Measurements from ENCODE around the gene TPX2. TPM values are rescaled to one million over a fixed set of nuclear protein-coding genes. Genes with fewer than 3 reads are reported as not detected.
"Not testable (repeated sequence)": the region's sequence is repeated elsewhere in the genome, so short reads cannot be mapped to it uniquely, and the experiment has no call there.

TPX2 gene
- total RNA-seq, 5 donors from 2014 or later (not counting 1 experiment from before 2014, with no cell fraction given), result 0.99 to 3.0 (median 1.4) TPM

DNA sequence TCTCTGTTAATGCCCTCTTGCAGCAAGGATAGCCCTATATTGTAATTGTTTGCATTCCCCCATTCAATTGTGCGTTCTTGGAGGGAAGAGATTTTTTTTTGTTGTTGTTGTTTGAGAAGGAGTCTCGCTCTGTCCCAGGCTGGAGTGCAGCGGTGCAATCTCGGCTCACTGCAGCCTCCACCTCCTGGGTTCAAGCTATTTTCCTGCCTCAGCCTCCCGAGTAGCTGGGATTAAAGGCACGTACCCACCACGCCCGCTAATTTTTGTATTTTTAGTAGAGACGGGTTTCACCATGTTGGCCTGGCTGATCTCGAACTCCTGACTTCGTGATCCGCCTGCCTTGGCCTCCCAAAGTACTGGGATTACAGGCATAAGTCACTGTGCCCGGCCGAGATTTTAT lies 7.9 kb downstream of the TPX2 start:
- H3K4me3 Mint-ChIP-seq; H3K27ac Mint-ChIP-seq; H3K27me3 ChIP-seq (replicated peaks in 1 of 2; ENCODE audit: control insufficient read depth in 2 of 2, extremely low read depth in 1 of 2, insufficient read depth in 2 of 2, low read length in 1 of 2); H3K27ac ChIP-seq (ENCODE audit: low read length); ATAC-seq (replicated peaks in 1 of 4); H3K4me3 ChIP-seq (ENCODE audit: control insufficient read depth in 1 of 2, extremely low read depth in 1 of 2, low read length in 1 of 2); H3K27me3 Mint-ChIP-seq; H3K4me1 ChIP-seq (ENCODE audit: control insufficient read depth in 1 of 2, extremely low read depth in 1 of 2, insufficient read depth in 2 of 2, low read length in 2 of 2); H3K9me3 Mint-ChIP-seq; DNase-seq; H3K36me3 ChIP-seq (ENCODE audit: control insufficient read depth in 2 of 2, extremely low read depth in 1 of 2, insufficient read depth in 1 of 2, low read length in 1 of 2); CTCF ChIA-PET; H3K36me3 Mint-ChIP-seq; H3K9me3 ChIP-seq: not testable (repeated sequence)
- H3K4me1 Mint-ChIP-seq, result peaks cover 0 to 15% (median 3%) of the 10 kb centered on the region in 3 donors
- POLR2A ChIA-PET, result interaction anchor here in 1 of 2 donors (0.5 kb wide), 1 partner anchor 658 kb away, joined by 3 read pairs; no protein-coding TSS in a partner anchor
- 98% methylated on average over 10 of the region's 14 CpGs for WGBS (ENCODE audit: insufficient coverage)

DNA sequence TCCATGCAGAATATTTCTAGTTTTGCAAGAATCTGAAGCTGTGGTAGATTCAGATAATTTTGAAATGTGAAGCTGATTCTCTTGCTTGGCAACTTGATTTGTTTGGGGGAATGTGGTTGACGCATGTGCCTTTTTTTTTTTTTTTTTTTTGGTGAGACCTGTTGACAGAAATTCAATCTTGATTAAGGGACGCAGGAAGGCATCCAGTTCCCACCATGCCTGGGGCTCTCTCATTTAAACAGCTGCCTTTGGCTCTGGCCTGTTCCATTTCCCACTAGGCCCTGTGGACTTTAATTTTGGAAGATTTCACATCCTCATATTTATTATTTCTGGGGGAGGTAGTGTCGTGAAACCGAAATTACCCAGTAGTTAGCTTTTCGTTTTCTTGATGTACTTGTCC lies 8.6 kb downstream of the TPX2 start:
- Mint-ChIP-seq H3K4me1 (peaks cover 0 to 15% (median 3%) of the 10 kb centered on the region in 3 donors), H3K9me3 (no peaks in the 10 kb centered on the region), H3K36me3 (no peaks in the 10 kb centered on the region), H3K4me3 (no peak overlapping the region), H3K27me3 (no peaks in the 10 kb centered on the region), H3K27ac (no peak overlapping the region)
- no peaks in the 10 kb centered on the region for H3K36me3 ChIP-seq (ENCODE audit: control insufficient read depth in 2 of 2, extremely low read depth in 1 of 2, insufficient read depth in 1 of 2, low read length in 1 of 2)
- ATAC-seq (replicated peaks in 1 of 4), result no peak
- WGBS (ENCODE audit: insufficient coverage), result no CpG with 5 or more reads among the region's 5 CpGs
- no peaks in the 10 kb centered on the region for H3K9me3 ChIP-seq
- CTCF ChIA-PET, result interaction anchor here in 1 of 2 donors (0.6 kb wide), 1 partner anchor 124 kb away, joined by 3 read pairs; no protein-coding TSS in a partner anchor
- H3K4me1 ChIP-seq (ENCODE audit: control insufficient read depth in 1 of 2, extremely low read depth in 1 of 2, insufficient read depth in 2 of 2, low read length in 2 of 2), result no peaks in the 10 kb centered on the region
- POLR2A ChIA-PET, result interaction anchor here in 1 of 2 donors (0.5 kb wide), 1 partner anchor 658 kb away, joined by 3 read pairs; no protein-coding TSS in a partner anchor
- no peaks in the 10 kb centered on the region for H3K27me3 ChIP-seq (replicated peaks in 1 of 2; ENCODE audit: control insufficient read depth in 2 of 2, extremely low read depth in 1 of 2, insufficient read depth in 2 of 2, low read length in 1 of 2)
- no peak overlapping the region for H3K27ac ChIP-seq (ENCODE audit: low read length)
- no peak overlapping the region for H3K4me3 ChIP-seq (ENCODE audit: control insufficient read depth in 1 of 2, extremely low read depth in 1 of 2, low read length in 1 of 2)
- no peak for DNase-seq

DNA sequence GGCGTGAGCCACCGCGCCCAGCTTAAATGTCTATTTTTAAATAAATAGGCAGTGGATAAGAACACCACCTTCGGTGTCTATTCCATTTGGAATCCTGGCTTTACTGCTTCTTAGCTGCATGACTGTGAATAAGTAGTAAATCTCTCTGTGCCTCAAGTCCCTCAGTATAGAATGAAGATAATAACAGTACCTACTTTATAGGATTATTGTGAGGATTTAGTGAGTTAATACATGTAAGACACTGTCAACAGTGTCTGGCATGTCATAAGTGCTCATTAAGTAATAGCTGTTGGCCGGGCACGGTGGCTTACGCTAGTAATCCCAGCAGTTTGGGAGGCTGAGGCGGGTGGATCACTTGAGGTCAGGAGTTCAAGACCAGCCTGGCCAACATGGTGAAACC lies 10.1 kb downstream of the TPX2 start:
- DNase-seq (no peak), ATAC-seq (replicated peaks in 1 of 4) (no peak)
- Histone ChIP-seq H3K9me3 (no peaks in the 10 kb centered on the region), H3K36me3 (ENCODE audit: control insufficient read depth in 2 of 2, extremely low read depth in 1 of 2, insufficient read depth in 1 of 2, low read length in 1 of 2) (no peaks in the 10 kb centered on the region), H3K4me3 (ENCODE audit: control insufficient read depth in 1 of 2, extremely low read depth in 1 of 2, low read length in 1 of 2) (no peak overlapping the region), H3K4me1 (ENCODE audit: control insufficient read depth in 1 of 2, extremely low read depth in 1 of 2, insufficient read depth in 2 of 2, low read length in 2 of 2) (no peaks in the 10 kb centered on the region), H3K27ac (ENCODE audit: low read length) (no peak overlapping the region), H3K27me3 (replicated peaks in 1 of 2; ENCODE audit: control insufficient read depth in 2 of 2, extremely low read depth in 1 of 2, insufficient read depth in 2 of 2, low read length in 1 of 2) (no peaks in the 10 kb centered on the region)
- Mint-ChIP-seq H3K27me3 (no peaks in the 10 kb centered on the region), H3K9me3 (no peaks in the 10 kb centered on the region), H3K36me3 (no peaks in the 10 kb centered on the region), H3K27ac (no peak overlapping the region), H3K4me1 (peaks cover 0 to 15% (median 3%) of the 10 kb centered on the region in 3 donors), H3K4me3 (no peak overlapping the region)
- 95% methylated on average over 3 of the region's 8 CpGs for WGBS (ENCODE audit: insufficient coverage)
- ChIA-PET POLR2A (no interaction called here), CTCF (no interaction called here)

DNA sequence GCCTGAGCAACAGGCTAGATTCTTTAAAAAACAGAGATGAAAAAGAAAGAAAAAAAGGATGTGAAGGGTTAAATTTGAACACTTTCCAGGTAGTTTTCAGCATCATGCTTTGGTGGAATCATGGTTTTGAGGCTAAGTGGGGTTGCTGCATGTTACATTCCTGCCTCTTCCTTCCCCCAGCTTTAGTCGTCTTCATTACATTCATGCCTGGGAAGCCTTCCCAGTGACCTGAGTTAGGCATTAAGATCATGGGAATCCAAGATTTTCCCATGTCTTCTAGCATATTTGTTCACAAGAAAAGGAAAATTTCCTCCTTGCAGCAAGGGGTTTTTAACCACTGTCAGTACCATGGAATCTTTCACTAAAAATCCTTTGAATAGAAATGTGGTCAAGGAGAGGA lies 12.0 kb downstream of the TPX2 start:
- DNase-seq, result no peak
- Histone ChIP-seq H3K4me1 (ENCODE audit: control insufficient read depth in 1 of 2, extremely low read depth in 1 of 2, insufficient read depth in 2 of 2, low read length in 2 of 2) (no peaks in the 10 kb centered on the region), H3K36me3 (ENCODE audit: control insufficient read depth in 2 of 2, extremely low read depth in 1 of 2, insufficient read depth in 1 of 2, low read length in 1 of 2) (no peaks in the 10 kb centered on the region), H3K4me3 (ENCODE audit: control insufficient read depth in 1 of 2, extremely low read depth in 1 of 2, low read length in 1 of 2) (no peak overlapping the region), H3K27ac (ENCODE audit: low read length) (no peak overlapping the region), H3K9me3 (no peaks in the 10 kb centered on the region), H3K27me3 (replicated peaks in 1 of 2; ENCODE audit: control insufficient read depth in 2 of 2, extremely low read depth in 1 of 2, insufficient read depth in 2 of 2, low read length in 1 of 2) (no peaks in the 10 kb centered on the region)
- no peaks in the 10 kb centered on the region for H3K36me3 Mint-ChIP-seq
- no peak overlapping the region for H3K27ac Mint-ChIP-seq
- ChIA-PET CTCF (no interaction called here), POLR2A (no interaction called here)
- H3K27me3 Mint-ChIP-seq, result no peaks in the 10 kb centered on the region
- no peaks in the 10 kb centered on the region for H3K9me3 Mint-ChIP-seq
- no peak for ATAC-seq (replicated peaks in 1 of 4)
- peaks cover 0 to 13% (median 3%) of the 10 kb centered on the region in 3 donors for H3K4me1 Mint-ChIP-seq
- no CpG with 5 or more reads among the region's 1 CpG for WGBS (ENCODE audit: insufficient coverage)
- H3K4me3 Mint-ChIP-seq, result no peak overlapping the region

DNA sequence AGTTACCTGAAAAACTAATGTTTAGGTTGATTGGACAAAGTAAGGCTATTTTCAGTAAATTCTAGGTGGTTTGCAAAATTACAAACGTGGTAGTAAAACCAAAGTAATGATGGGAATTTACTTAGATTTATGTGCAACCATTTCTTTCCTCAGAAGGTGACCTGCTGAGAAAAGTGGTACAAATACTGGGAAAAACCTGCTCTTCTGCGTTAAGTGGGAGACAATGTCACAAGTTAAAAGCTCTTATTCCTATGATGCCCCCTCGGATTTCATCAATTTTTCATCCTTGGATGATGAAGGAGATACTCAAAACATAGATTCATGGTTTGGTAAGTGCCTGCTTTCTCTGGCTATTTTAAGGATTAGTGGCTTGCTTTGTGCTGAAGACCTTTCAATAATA lies 18.2 kb downstream of the TPX2 start:
- Mint-ChIP-seq H3K4me3 (no peak overlapping the region), H3K27ac (no peak overlapping the region), H3K27me3 (no peaks in the 10 kb centered on the region), H3K36me3 (no peaks in the 10 kb centered on the region), H3K9me3 (no peaks in the 10 kb centered on the region), H3K4me1 (peaks cover 0 to 9% (median 0%) of the 10 kb centered on the region in 3 donors)
- Histone ChIP-seq H3K27me3 (replicated peaks in 1 of 2; ENCODE audit: control insufficient read depth in 2 of 2, extremely low read depth in 1 of 2, insufficient read depth in 2 of 2, low read length in 1 of 2) (no peaks in the 10 kb centered on the region), H3K4me1 (ENCODE audit: control insufficient read depth in 1 of 2, extremely low read depth in 1 of 2, insufficient read depth in 2 of 2, low read length in 2 of 2) (no peaks in the 10 kb centered on the region), H3K36me3 (ENCODE audit: control insufficient read depth in 2 of 2, extremely low read depth in 1 of 2, insufficient read depth in 1 of 2, low read length in 1 of 2) (no peaks in the 10 kb centered on the region), H3K27ac (ENCODE audit: low read length) (no peak overlapping the region), H3K9me3 (no peaks in the 10 kb centered on the region), H3K4me3 (ENCODE audit: control insufficient read depth in 1 of 2, extremely low read depth in 1 of 2, low read length in 1 of 2) (no peak overlapping the region)
- 100% methylated on average over 1 of the region's 3 CpGs for WGBS (ENCODE audit: insufficient coverage)
- no peak for ATAC-seq (replicated peaks in 1 of 4)
- ChIA-PET CTCF (no interaction called here), POLR2A (no interaction called here)
- no peak for DNase-seq

DNA sequence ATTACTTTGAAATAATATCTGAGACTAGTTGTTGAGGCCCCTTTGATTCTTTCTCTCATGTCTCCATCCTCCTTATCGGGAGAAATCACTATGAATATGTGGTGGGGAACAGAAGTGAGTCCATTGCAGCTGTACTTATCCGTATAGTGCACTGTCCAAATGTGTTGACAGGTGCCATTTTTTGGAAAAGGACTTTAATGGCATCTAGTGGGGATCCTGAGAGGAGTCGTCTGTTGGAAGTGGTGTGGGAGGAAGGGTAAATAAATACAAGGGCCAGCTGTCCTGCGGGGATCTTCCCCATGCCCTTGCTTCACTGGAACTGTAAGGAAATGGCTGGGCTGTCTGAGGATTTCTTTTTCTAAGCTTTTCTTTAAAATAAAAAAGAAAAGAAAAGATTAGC lies 19.4 kb downstream of the TPX2 start:
- no peaks in the 10 kb centered on the region for H3K4me1 ChIP-seq (ENCODE audit: control insufficient read depth in 1 of 2, extremely low read depth in 1 of 2, insufficient read depth in 2 of 2, low read length in 2 of 2)
- ATAC-seq (replicated peaks in 1 of 4), result no peak
- CTCF ChIA-PET, result interaction anchor here in 1 of 2 donors (0.7 kb wide), 1 partner anchor 130 kb away, joined by 4 read pairs; no protein-coding TSS in a partner anchor

DNA sequence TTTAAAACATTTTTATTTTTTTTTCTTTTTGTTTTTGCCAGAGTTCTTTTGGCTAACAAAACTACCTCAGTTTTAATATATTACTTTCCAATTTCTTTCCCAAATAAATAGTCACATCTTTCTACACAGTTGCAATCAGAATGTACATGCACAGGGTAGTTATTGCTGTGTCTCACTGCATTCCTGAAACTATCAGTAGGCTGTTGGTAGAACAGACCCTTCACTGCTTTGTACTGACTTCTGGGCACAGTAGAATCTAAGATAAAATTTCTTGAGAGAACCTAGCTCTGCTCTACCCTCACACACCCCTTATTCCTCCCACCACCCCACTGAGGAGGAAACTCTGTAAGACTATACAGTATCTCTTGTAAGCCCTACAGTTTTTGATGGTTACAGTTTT lies 19.9 kb downstream of the TPX2 start:
- POLR2A ChIA-PET, result no interaction called here
- Histone ChIP-seq H3K4me3 (ENCODE audit: control insufficient read depth in 1 of 2, extremely low read depth in 1 of 2, low read length in 1 of 2) (no peak overlapping the region), H3K4me1 (ENCODE audit: control insufficient read depth in 1 of 2, extremely low read depth in 1 of 2, insufficient read depth in 2 of 2, low read length in 2 of 2) (no peaks in the 10 kb centered on the region), H3K9me3 (no peaks in the 10 kb centered on the region), H3K27me3 (replicated peaks in 1 of 2; ENCODE audit: control insufficient read depth in 2 of 2, extremely low read depth in 1 of 2, insufficient read depth in 2 of 2, low read length in 1 of 2) (no peaks in the 10 kb centered on the region), H3K27ac (ENCODE audit: low read length) (no peak overlapping the region), H3K36me3 (ENCODE audit: control insufficient read depth in 2 of 2, extremely low read depth in 1 of 2, insufficient read depth in 1 of 2, low read length in 1 of 2) (no peaks in the 10 kb centered on the region)
- peaks cover 0 to 9% (median 0%) of the 10 kb centered on the region in 3 donors for H3K4me1 Mint-ChIP-seq
- H3K27ac Mint-ChIP-seq, result no peak overlapping the region
- CTCF ChIA-PET, result no interaction called here
- ATAC-seq (replicated peaks in 1 of 4) (no peak), DNase-seq (no peak)
- no peaks in the 10 kb centered on the region for H3K27me3 Mint-ChIP-seq
- no peaks in the 10 kb centered on the region for H3K9me3 Mint-ChIP-seq
- no peak overlapping the region for H3K4me3 Mint-ChIP-seq
- no peaks in the 10 kb centered on the region for H3K36me3 Mint-ChIP-seq

More for the DNA sequence above, 19.4 kb downstream of the TPX2 start:
- no peaks in the 10 kb centered on the region for H3K36me3 Mint-ChIP-seq
- H3K4me1 Mint-ChIP-seq, result peaks cover 0 to 9% (median 0%) of the 10 kb centered on the region in 3 donors
- Histone ChIP-seq H3K27ac (ENCODE audit: low read length) (no peak overlapping the region), H3K9me3 (no peaks in the 10 kb centered on the region), H3K4me3 (ENCODE audit: control insufficient read depth in 1 of 2, extremely low read depth in 1 of 2, low read length in 1 of 2) (no peak overlapping the region), H3K36me3 (ENCODE audit: control insufficient read depth in 2 of 2, extremely low read depth in 1 of 2, insufficient read depth in 1 of 2, low read length in 1 of 2) (no peaks in the 10 kb centered on the region), H3K27me3 (replicated peaks in 1 of 2; ENCODE audit: control insufficient read depth in 2 of 2, extremely low read depth in 1 of 2, insufficient read depth in 2 of 2, low read length in 1 of 2) (no peaks in the 10 kb centered on the region)
- DNase-seq, result no peak
- no peaks in the 10 kb centered on the region for H3K27me3 Mint-ChIP-seq
- no peak overlapping the region for H3K27ac Mint-ChIP-seq
- no peaks in the 10 kb centered on the region for H3K9me3 Mint-ChIP-seq
- H3K4me3 Mint-ChIP-seq, result no peak overlapping the region
- POLR2A ChIA-PET, result no interaction called here
- 100% methylated on average over 2 of the region's 4 CpGs for WGBS (ENCODE audit: insufficient coverage)

Data from T-cell (primary cell).